MM.1S (cell line): ENCODE data around the gene C3orf18.

Source experiments
- DNase-seq: peaks from one replicate; pipeline ENCODE4 v3.0.0-alpha.2; 2015
- H2AFZ ChIP-seq: fragments of 300-600 bp; sonication (generic); 2 replicates; pipeline ENCODE4 v1.6.0; 2016; ENCODE audit warnings: antibody characterized with exemption, low read length
- H3F3A ChIP-seq: fragments of 300-600 bp; sonication (generic); 2 replicates; pipeline ENCODE4 v1.6.1; 2016; ENCODE audit warnings: mild to moderate bottlenecking, antibody characterized with exemption, low read length, moderate library complexity, mixed read lengths; ENCODE audit not compliant: insufficient read depth
- H3K27ac ChIP-seq: fragments of 300-600 bp; sonication (generic); 2 replicates; pipeline ENCODE4 v1.5.1; 2016; ENCODE audit warnings: mild to moderate bottlenecking, low read length
- H3K27me3 ChIP-seq: fragments of 300-600 bp; sonication (generic); replicated peaks from 2 replicates; pipeline ENCODE4 v1.6.0; 2016; ENCODE audit warnings: low read length; ENCODE audit not compliant: insufficient read depth
- H3K36me3 ChIP-seq: fragments of 300-600 bp; sonication (generic); replicated peaks from 2 replicates; pipeline ENCODE4 v1.6.1; 2016; ENCODE audit warnings: mild to moderate bottlenecking, low read length, mixed read lengths; ENCODE audit not compliant: insufficient read depth
- H3K4me1 ChIP-seq: fragments of 300-600 bp; sonication (generic); 2 replicates; pipeline ENCODE4 v1.6.1; 2016; ENCODE audit warnings: low read length, mixed read lengths
- H3K4me2 ChIP-seq: fragments of 300-600 bp; sonication (generic); 2 replicates; pipeline ENCODE4 v1.6.0; 2016; ENCODE audit warnings: low read depth, low read length
- H3K4me3 ChIP-seq: fragments of 300-600 bp; sonication (generic); 2 replicates; pipeline ENCODE4 v1.5.1; 2016; ENCODE audit warnings: low read length, mixed read lengths
- H3K79me2 ChIP-seq: fragments of 300-600 bp; sonication (generic); 2 replicates; pipeline ENCODE4 v1.6.1; 2016; ENCODE audit warnings: mixed run types, low read length, mixed read lengths
- H3K9ac ChIP-seq: fragments of 300-600 bp; sonication (generic); 2 replicates; pipeline ENCODE4 v1.6.1; 2016; ENCODE audit warnings: low read length, mixed read lengths
- H3K9me2 ChIP-seq: fragments of 300-600 bp; sonication (generic); replicated peaks from 2 replicates; pipeline ENCODE4 v1.6.1; 2016; ENCODE audit warnings: mild to moderate bottlenecking, low read length, mixed read lengths; ENCODE audit not compliant: insufficient read depth
- H3K9me3 ChIP-seq: fragments of 300-600 bp; sonication (generic); replicated peaks from 2 replicates; pipeline ENCODE4 v1.6.1; 2016; ENCODE audit warnings: mild to moderate bottlenecking, low read length, mixed read lengths; ENCODE audit not compliant: insufficient read depth
- H4K20me1 ChIP-seq: fragments of 300-600 bp; sonication (generic); 2 replicates; pipeline ENCODE4 v1.6.1; 2016; ENCODE audit warnings: mild to moderate bottlenecking, low read length, moderate library complexity, mixed read lengths; ENCODE audit not compliant: insufficient read depth
- EZH2 ChIP-seq: fragments of 300-600 bp; sonication (generic); optimal IDR thresholded peaks from 2 replicates; pipeline ENCODE3; 2017; ENCODE audit warnings: low read depth, mild to moderate bottlenecking, antibody characterized with exemption, low read length, mixed read lengths
- EZH2phosphoT487 ChIP-seq: fragments of 300-600 bp; sonication (generic); IDR thresholded peaks from 2 replicates; pipeline ENCODE4 v1.6.1; 2018; ENCODE audit warnings: antibody characterized with exemption, low read length
- TF ChIP-seq, protein P1 (sequence below): fragments of 300-600 bp; sonication (generic); IDR thresholded peaks from 2 replicates; pipeline ENCODE4 v1.5.1; 2016; ENCODE audit warnings: antibody characterized with exemption, low read length, mixed read lengths

The C3orf18 gene

DNA sequence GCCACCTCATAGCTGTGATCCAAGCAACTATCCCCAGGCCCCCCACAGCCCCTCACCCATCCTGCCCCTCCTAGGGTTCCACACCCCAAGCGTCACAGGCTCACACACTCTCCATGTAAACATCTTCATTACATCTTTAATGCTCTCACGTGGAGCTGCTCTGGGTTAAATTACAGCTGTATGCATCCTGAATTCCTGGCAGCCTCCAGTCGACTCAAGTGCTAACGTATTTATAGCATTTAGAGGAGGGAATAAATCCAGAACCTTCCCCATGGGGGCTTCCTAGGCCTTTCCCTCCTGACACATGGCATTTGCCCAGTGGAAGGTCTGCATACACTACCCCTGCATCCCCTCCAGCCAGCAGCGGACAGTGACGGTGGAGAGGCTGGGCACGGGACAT is 9.6 kb downstream of the C3orf18 start:
- TF ChIP-seq EZH2 = no peak
- TF ChIP-seq, protein P1, sequence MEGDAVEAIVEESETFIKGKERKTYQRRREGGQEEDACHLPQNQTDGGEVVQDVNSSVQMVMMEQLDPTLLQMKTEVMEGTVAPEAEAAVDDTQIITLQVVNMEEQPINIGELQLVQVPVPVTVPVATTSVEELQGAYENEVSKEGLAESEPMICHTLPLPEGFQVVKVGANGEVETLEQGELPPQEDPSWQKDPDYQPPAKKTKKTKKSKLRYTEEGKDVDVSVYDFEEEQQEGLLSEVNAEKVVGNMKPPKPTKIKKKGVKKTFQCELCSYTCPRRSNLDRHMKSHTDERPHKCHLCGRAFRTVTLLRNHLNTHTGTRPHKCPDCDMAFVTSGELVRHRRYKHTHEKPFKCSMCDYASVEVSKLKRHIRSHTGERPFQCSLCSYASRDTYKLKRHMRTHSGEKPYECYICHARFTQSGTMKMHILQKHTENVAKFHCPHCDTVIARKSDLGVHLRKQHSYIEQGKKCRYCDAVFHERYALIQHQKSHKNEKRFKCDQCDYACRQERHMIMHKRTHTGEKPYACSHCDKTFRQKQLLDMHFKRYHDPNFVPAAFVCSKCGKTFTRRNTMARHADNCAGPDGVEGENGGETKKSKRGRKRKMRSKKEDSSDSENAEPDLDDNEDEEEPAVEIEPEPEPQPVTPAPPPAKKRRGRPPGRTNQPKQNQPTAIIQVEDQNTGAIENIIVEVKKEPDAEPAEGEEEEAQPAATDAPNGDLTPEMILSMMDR = no peak
- TF ChIP-seq EZH2phosphoT487 = no peak
- Histone ChIP-seq H3F3A (no peaks in the 10 kb centered on the region), H4K20me1 (no peaks in the 10 kb centered on the region), H2AFZ (no peak overlapping the region), H3K79me2 (no peaks in the 10 kb centered on the region), H3K9me3 (no peaks in the 10 kb centered on the region), H3K4me3 (no peak overlapping the region), H3K27ac (no peak overlapping the region), H3K27me3 (peaks cover 38% of the 10 kb centered on the region), H3K9me2 (no peaks in the 10 kb centered on the region), H3K9ac (no peak overlapping the region), H3K36me3 (no peaks in the 10 kb centered on the region), H3K4me1 (no peaks in the 10 kb centered on the region), H3K4me2 (no peak overlapping the region)
- no peak for DNase-seq

DNA sequence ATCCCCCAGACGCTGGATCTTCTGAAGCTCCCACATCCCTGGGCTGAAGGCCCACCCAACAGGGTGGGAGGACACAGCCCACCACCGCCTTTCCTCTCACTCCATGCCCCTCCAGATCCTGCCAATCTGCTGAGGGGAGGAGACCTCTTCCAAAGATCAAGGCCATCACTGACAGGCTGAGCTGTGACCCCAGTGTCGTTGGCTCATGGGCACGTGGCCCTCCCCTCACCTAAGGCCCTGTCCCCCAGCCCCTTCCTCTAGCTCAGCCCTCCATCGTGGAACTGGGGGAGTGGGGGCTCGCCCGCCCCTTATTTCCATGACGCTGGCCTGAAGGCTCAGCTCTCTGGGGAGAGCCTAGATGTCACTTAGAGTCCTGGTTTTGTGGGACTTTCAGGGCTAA is 10.4 kb downstream of the C3orf18 start:
- Histone ChIP-seq H3F3A (no peaks in the 10 kb centered on the region), H3K9ac (no peak overlapping the region), H2AFZ (no peak overlapping the region), H3K4me2 (no peak overlapping the region), H3K36me3 (no peaks in the 10 kb centered on the region), H3K4me3 (no peak overlapping the region), H3K27me3 (peaks cover 46% of the 10 kb centered on the region), H3K4me1 (no peaks in the 10 kb centered on the region), H4K20me1 (no peaks in the 10 kb centered on the region), H3K79me2 (no peaks in the 10 kb centered on the region), H3K9me3 (no peaks in the 10 kb centered on the region), H3K9me2 (no peaks in the 10 kb centered on the region), H3K27ac (no peak overlapping the region)
- TF ChIP-seq, protein P1 = no peak
- TF ChIP-seq EZH2 = no peak
- TF ChIP-seq EZH2phosphoT487 = no peak
- DNase-seq = no peak

DNA sequence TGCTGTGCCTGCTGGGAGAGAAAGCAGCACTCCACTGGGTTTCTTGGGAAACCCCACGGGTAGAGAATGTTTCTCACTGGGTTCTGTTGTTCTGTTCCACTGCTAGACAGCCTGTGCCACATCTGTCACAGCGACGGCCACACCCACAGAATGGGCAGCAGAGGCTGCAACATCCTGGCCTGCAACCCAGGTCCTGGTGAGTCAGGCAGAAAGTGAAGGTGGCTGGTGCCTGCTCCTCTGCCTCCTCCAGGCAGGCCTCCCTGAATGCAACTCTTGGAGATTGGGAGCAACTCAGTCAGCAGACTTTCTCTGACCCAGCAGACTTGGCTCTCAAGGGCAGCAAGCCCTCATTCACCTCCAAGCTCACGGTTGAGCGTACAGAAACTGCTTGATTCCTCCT is 13.0 kb downstream of the C3orf18 start:
- H3K4me1 ChIP-seq = no peaks in the 10 kb centered on the region
- H2AFZ ChIP-seq = no peak overlapping the region
- TF ChIP-seq, protein P1 = no peak
- TF ChIP-seq EZH2 = no peak
- no peak for TF ChIP-seq EZH2phosphoT487
- H3K27ac ChIP-seq = no peak overlapping the region
- H3K27me3 ChIP-seq = peaks cover 47% of the 10 kb centered on the region
- H3K4me2 ChIP-seq = no peak overlapping the region
- no peak overlapping the region for H3K9ac ChIP-seq
- no peaks in the 10 kb centered on the region for H3K79me2 ChIP-seq
- H3K4me3 ChIP-seq = no peak overlapping the region
- no peaks in the 10 kb centered on the region for H3F3A ChIP-seq
- no peaks in the 10 kb centered on the region for H4K20me1 ChIP-seq
- no peaks in the 10 kb centered on the region for H3K9me3 ChIP-seq
- DNase-seq = no peak
- H3K9me2 ChIP-seq = no peaks in the 10 kb centered on the region
- H3K36me3 ChIP-seq = no peaks in the 10 kb centered on the region

DNA sequence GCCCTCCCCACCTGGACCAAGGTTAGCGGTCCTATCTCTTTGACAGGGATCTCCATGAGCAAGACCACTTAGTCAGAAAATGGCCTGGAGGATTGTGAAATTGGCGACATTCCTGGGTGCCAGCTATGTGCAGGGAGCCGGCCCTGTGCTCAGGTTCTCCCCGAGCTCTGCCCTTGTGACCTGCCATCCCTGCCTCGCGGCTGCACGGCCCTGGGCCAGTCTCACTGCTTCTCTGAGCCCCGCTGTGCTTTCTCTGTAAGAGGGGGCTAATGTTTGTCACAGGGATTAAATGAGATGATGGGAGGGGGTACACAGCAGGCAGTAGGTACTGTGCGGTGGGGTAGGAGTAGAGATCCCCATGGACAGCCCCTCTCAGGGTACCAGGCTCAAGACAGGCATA is 14.9 kb downstream of the C3orf18 start:
- no peak for DNase-seq
- H3K4me1 ChIP-seq = no peaks in the 10 kb centered on the region
- H3K4me2 ChIP-seq = no peak overlapping the region
- H3K36me3 ChIP-seq = no peaks in the 10 kb centered on the region
- no peak overlapping the region for H3K4me3 ChIP-seq
- no peaks in the 10 kb centered on the region for H3K9me3 ChIP-seq
- peaks cover 32% of the 10 kb centered on the region for H3K27me3 ChIP-seq
- no peak overlapping the region for H2AFZ ChIP-seq
- no peak for TF ChIP-seq EZH2phosphoT487
- TF ChIP-seq, protein P1 = no peak
- no peak overlapping the region for H3K27ac ChIP-seq
- H3K79me2 ChIP-seq = no peaks in the 10 kb centered on the region
- H3K9me2 ChIP-seq = no peaks in the 10 kb centered on the region
- no peaks in the 10 kb centered on the region for H3F3A ChIP-seq
- no peak overlapping the region for H3K9ac ChIP-seq
- H4K20me1 ChIP-seq = no peaks in the 10 kb centered on the region
